GM12875 (cell line): ENCODE measurements around the gene NAA38.

Experiments
- H3K4me3 ChIP-seq: one replicate; pipeline ENCODE4 v1.5.1; 2011; ENCODE audit warnings: low read depth, low read length, control low read depth
- CTCF ChIP-seq: IDR thresholded peaks from 2 replicates; pipeline ENCODE4 v1.5.1; 2011; ENCODE audit warnings: low read depth, mild to moderate bottlenecking, control low read depth, inconsistent platforms, low read length, moderate library complexity, borderline replicate concordance; ENCODE audit not compliant: insufficient read depth

The NAA38 gene

DNA sequence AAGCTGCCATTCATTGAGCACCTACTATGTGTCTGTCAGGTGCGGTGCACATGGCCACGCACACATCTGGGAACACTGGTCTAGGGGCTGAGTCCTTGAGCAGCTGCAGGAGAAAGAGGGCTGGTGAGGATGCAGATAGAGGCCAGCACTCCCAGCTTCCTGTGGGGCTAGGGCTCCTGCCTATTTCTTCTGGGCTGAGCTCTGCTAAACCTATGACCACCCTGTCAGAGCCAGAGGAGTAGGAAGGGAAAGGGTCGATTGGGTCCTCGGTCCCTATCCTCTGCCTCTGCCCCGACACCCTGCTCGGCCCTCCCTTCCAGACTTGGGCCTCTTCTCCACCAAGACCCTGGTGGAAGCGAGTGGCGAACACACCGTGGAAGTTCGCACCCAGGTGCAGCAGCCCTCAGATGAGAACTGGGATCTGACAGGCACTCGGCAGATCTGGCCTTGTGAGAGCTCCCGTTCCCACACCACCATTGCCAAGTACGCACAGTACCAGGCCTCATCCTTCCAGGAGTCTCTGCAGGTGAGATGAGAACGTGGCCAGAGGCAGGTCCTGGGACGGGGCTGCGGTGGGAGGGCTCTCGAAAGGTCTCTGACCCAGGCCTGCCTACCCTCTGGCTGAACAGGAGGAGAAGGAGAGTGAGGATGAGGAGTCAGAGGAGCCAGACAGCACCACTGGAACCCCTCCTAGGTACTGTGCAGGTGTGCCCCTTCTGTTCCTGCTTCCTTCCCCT, 6.5 kb downstream of the NAA38 start:
- H3K4me3 ChIP-seq = peak overlapping the region; percentile 45

DNA sequence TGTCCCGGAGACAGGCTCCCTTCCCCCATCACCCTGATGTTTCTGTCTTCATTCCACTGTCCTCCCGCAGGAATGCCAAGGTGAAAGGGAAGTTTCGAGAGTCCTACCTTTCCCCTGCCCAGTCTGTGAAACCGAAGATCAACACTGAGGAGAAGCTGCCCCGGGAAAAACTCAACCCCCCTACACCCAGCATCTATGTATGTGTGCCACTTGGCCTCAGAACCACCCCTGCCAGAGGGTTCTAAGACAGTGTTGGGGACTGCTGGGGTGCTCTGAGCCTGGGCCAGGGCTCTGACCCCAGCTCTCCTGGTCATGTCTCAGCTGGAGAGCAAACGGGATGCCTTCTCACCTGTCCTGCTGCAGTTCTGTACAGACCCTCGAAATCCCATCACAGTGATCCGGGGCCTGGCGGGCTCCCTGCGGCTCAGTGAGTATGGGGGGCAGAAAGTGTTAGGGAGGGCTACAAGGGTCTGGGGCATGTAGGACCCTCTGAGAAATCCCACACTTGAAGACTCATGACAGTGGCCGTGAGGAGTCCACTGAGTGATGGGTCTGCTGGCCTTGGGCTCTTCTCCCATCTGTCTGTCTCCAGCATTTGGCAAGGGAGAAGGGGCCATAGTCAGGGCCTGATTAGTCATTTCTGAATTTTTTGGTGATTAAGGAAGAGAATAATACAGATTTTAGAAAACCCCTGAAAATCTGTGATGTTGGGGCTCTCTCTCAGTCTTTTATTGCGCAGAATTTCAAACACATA, 7.4 kb downstream of the NAA38 start:
- H3K4me3 ChIP-seq = no peak overlapping the region
- TF ChIP-seq CTCF = no peak

More for the DNA sequence above, 6.5 kb downstream of the NAA38 start:
- no peak for TF ChIP-seq CTCF

DNA sequence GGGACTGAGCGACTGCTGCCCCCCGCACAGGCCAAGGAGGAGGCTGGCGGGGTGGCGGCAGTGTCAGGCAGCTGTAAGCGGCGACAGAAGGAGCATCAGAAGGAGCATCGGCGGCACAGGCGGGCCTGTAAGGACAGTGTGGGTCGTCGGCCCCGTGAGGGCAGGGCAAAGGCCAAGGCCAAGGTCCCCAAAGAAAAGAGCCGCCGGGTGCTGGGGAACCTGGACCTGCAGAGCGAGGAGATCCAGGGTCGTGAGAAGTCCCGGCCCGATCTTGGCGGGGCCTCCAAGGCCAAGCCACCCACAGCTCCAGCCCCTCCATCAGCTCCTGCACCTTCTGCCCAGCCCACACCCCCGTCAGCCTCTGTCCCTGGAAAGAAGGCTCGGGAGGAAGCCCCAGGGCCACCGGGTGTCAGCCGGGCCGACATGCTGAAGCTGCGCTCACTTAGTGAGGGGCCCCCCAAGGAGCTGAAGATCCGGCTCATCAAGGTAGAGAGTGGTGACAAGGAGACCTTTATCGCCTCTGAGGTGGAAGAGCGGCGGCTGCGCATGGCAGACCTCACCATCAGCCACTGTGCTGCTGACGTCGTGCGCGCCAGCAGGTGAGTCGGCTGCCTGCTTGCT, 8.1 kb downstream of the NAA38 start:
- TF ChIP-seq CTCF = no peak
- H3K4me3 ChIP-seq = no peak overlapping the region

- no peak overlapping the region for H3K4me3 ChIP-seq
- no peak for TF ChIP-seq CTCF
Measured at GRCh38 chr17:7848739-7849129, 8.6 kb downstream of the NAA38 start.

DNA sequence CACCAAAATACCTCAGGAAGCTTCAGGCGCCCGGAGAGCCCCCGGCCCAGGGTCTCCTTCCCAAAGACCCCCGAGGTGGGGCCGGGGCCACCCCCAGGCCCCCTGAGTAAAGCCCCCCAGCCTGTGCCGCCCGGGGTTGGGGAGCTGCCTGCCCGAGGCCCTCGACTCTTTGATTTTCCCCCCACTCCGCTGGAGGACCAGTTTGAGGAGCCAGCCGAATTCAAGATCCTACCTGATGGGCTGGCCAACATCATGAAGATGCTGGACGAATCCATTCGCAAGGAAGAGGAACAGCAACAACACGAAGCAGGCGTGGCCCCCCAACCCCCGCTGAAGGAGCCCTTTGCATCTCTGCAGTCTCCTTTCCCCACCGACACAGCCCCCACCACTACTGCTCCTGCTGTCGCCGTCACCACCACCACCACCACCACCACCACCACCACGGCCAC, 9.2 kb downstream of the NAA38 start:
- no peak for TF ChIP-seq CTCF
- no peak overlapping the region for H3K4me3 ChIP-seq

DNA sequence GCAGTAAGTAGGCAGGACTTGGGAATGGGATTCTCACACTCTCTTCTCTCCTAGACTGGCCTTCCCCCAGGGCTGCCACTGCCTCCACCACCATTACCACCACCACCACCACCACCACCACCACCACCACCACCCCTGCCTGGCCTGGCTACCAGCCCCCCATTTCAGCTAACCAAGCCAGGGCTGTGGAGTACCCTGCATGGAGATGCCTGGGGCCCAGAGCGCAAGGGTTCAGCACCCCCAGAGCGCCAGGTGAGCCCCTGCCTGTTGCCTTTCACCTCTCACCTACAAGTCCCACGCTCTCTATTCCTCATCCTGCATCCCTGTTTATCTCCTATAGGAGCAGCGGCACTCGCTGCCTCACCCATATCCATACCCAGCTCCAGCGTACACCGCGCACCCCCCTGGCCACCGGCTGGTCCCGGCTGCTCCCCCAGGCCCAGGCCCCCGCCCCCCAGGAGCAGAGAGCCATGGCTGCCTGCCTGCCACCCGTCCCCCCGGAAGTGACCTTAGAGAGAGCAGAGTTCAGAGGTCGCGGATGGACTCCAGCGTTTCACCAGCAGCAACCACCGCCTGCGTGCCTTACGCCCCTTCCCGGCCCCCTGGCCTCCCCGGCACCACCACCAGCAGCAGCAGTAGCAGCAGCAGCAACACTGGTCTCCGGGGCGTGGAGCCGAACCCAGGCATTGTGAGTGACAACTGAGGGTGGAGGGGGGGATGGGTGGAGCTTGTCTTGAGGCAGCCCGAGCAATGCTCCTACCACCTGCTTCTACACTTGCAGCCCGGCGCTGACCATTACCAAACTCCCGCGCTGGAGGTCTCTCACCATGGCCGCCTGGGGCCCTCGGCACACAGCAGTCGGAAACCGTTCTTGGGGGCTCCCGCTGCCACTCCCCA, 10.3 kb downstream of the NAA38 start:
- H3K4me3 ChIP-seq = no peak overlapping the region
- no peak for TF ChIP-seq CTCF
